DND-41 (cell line): ENCODE data around the gene NBEA.

Experiments
- ATAC-seq: fragments of 200-7000 bp; cut with Tn5 transposase; 3 replicates; pipeline ENCODE4 v1.9.1; 2021; ENCODE audit warnings: low read depth; ENCODE audit not compliant: insufficient read depth
- DNase-seq: peaks from one replicate; pipeline ENCODE4 v3.0.0-alpha.2; 2020
- H2AFZ ChIP-seq: 2 replicates; pipeline ENCODE4 v1.6.0; 2012; ENCODE audit warnings: low read depth, low read length
- H3K27ac ChIP-seq: 2 replicates; pipeline ENCODE4 v1.5.1; 2012; ENCODE audit warnings: low read length, inconsistent platforms
- H3K27me3 ChIP-seq: fragments of 200-600 bp; sonication (generic); 2 replicates; pipeline ENCODE4 v1.6.0; 2012; ENCODE audit warnings: low read length, mild to moderate bottlenecking, inconsistent platforms; ENCODE audit not compliant: insufficient read depth, poor library complexity
- H3K36me3 ChIP-seq: 2 replicates; pipeline ENCODE4 v1.5.1; 2012; ENCODE audit warnings: low read length, inconsistent platforms; ENCODE audit not compliant: insufficient read depth
- H3K4me1 ChIP-seq: 2 replicates; pipeline ENCODE4 v1.5.1; 2012; ENCODE audit warnings: mild to moderate bottlenecking, low read length; ENCODE audit not compliant: insufficient read depth
- H3K4me2 ChIP-seq: 2 replicates; pipeline ENCODE4 v1.6.0; 2012; ENCODE audit warnings: mild to moderate bottlenecking, moderate library complexity, low read length, inconsistent platforms; ENCODE audit not compliant: insufficient read depth
- H3K4me3 ChIP-seq, 2 experiments: fragments of 200-600 bp in 1 of 2; shearing (Covaris generic) in 1 of 2; 2 replicates each; pipeline ENCODE4 v1.5.1; 2012 to 2016; ENCODE audit warnings: inconsistent platforms in 2 of 2, low read length in 2 of 2, mild to moderate bottlenecking in 2 of 2, low read depth in 1 of 2, moderate library complexity in 1 of 2
- H3K79me2 ChIP-seq: 2 replicates; pipeline ENCODE4 v1.6.0; 2012; ENCODE audit warnings: low read length, inconsistent platforms; ENCODE audit not compliant: insufficient read depth
- H3K9ac ChIP-seq: 2 replicates; pipeline ENCODE4 v1.6.0; 2012; ENCODE audit warnings: low read depth, mild to moderate bottlenecking, inconsistent platforms, low read length, moderate library complexity
- H3K9me3 ChIP-seq: 2 replicates; pipeline ENCODE4 v1.5.1; 2012; ENCODE audit warnings: low read length, moderate library complexity, mild to moderate bottlenecking, inconsistent platforms; ENCODE audit not compliant: insufficient read depth, severe bottlenecking
- H4K20me1 ChIP-seq: 2 replicates; pipeline ENCODE4 v1.6.0; 2012; ENCODE audit warnings: low read length; ENCODE audit not compliant: insufficient read depth
- CTCF ChIP-seq: IDR thresholded peaks from 2 replicates; pipeline ENCODE4 v1.5.1; 2012; ENCODE audit warnings: borderline replicate concordance, low read length, moderate library complexity, mild to moderate bottlenecking; ENCODE audit not compliant: poor library complexity, severe bottlenecking; ENCODE audit errors: extremely low read depth
- EZH2 ChIP-seq: IDR thresholded peaks from 3 replicates; pipeline ENCODE4 v1.6.1; 2012; ENCODE audit warnings: borderline replicate concordance, low read depth, mild to moderate bottlenecking, moderate library complexity, low read length, inconsistent platforms; ENCODE audit not compliant: severe bottlenecking

Gene NBEA

DNA sequence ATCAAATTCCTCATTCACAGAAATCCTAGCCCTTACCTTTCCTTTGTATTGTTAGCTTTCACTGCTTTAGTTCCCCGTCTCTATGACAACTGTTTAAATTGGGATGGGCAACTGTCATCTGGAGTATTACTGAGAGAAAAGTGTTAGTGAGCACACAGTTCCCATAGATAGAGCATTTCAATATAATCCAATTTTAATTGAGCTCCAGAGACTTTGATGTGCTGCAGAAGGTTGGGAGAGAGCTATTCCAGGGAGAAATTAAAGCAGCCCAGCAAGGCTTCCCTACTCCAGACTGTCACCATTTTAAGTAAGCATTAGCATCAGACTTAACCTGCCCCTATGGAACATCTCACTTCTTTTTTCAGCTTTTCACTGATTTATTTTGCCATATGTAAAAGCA lies 589.5 kb downstream of the NBEA start:
- Histone ChIP-seq H3K4me2 (no peak overlapping the region), H3K4me1 (no peaks in the 10 kb centered on the region), H3K4me3 (no peak overlapping the region), H3K36me3 (no peaks in the 10 kb centered on the region), H2AFZ (no peak overlapping the region), H3K9ac (no peak overlapping the region), H3K27ac (no peak overlapping the region), H3K9me3 (no peaks in the 10 kb centered on the region), H3K27me3 (no peaks in the 10 kb centered on the region), H4K20me1 (no peaks in the 10 kb centered on the region), H3K79me2 (no peaks in the 10 kb centered on the region)
- TF ChIP-seq CTCF (no peak), EZH2 (no peak)
- ATAC-seq (no peak), DNase-seq (no peak)

GRCh38 chr13:35534343-35534742 lies 592.3 kb downstream of the NBEA start:
- H2AFZ ChIP-seq, result no peak overlapping the region
- DNase-seq (no peak), ATAC-seq (no peak)
- no peaks in the 10 kb centered on the region for H3K79me2 ChIP-seq
- no peak overlapping the region for H3K4me3 ChIP-seq
- H3K36me3 ChIP-seq, result no peaks in the 10 kb centered on the region
- no peak overlapping the region for H3K4me2 ChIP-seq
- H3K4me1 ChIP-seq, result no peaks in the 10 kb centered on the region
- H3K9ac ChIP-seq, result no peak overlapping the region
- H4K20me1 ChIP-seq, result no peaks in the 10 kb centered on the region
- no peak overlapping the region for H3K27ac ChIP-seq
- no peak for TF ChIP-seq CTCF
- no peak for TF ChIP-seq EZH2
- no peaks in the 10 kb centered on the region for H3K9me3 ChIP-seq
- H3K27me3 ChIP-seq, result no peaks in the 10 kb centered on the region

DNA sequence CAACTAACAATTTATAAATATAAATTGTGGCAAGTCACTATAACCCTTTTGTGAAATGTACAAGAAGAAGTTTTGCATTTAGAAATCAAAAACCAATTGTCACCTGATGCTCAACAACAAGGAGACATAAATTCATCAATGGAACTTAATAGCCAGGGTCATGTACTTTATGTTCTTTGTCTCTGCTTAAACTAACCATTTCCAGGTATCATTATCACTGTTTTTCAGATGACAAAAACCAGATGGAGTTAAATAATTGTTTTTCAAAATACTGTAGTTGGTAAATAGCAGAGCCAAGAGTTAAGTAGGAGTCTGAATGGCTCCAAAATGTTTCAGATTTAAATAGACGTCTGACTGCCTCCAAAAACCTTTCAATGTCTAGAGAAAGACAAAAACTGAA lies 606.7 kb downstream of the NBEA start:
- H3K9ac ChIP-seq, result no peak overlapping the region
- no peaks in the 10 kb centered on the region for H3K4me1 ChIP-seq
- no peak overlapping the region for H2AFZ ChIP-seq
- ATAC-seq, result no peak
- H3K36me3 ChIP-seq, result no peaks in the 10 kb centered on the region
- no peaks in the 10 kb centered on the region for H3K9me3 ChIP-seq
- DNase-seq, result no peak
- H3K79me2 ChIP-seq, result no peaks in the 10 kb centered on the region
- H3K4me3 ChIP-seq, result no peak overlapping the region
- H3K27me3 ChIP-seq, result no peaks in the 10 kb centered on the region
- H4K20me1 ChIP-seq, result no peaks in the 10 kb centered on the region
- no peak overlapping the region for H3K4me2 ChIP-seq
- no peak for TF ChIP-seq CTCF
- TF ChIP-seq EZH2, result no peak
- H3K27ac ChIP-seq, result no peak overlapping the region

GRCh38 chr13:35549481-35549880 lies 607.4 kb downstream of the NBEA start:
- Histone ChIP-seq H3K9me3 (no peaks in the 10 kb centered on the region), H3K4me3 (no peak overlapping the region), H3K4me2 (no peak overlapping the region), H3K4me1 (no peaks in the 10 kb centered on the region), H2AFZ (no peak overlapping the region), H3K27ac (no peak overlapping the region), H3K79me2 (no peaks in the 10 kb centered on the region), H3K27me3 (no peaks in the 10 kb centered on the region), H3K36me3 (no peaks in the 10 kb centered on the region), H3K9ac (no peak overlapping the region), H4K20me1 (no peaks in the 10 kb centered on the region)
- no peak for TF ChIP-seq EZH2
- TF ChIP-seq CTCF, result no peak
- ATAC-seq (no peak), DNase-seq (no peak)
